HG03103 (cell line): ENCODE data around the gene HTRA1.

Experiments used
- ATAC-seq: cut with Tn5 transposase; IDR thresholded peaks from one replicate; pipeline ENCODE4 v1.9.1; 2021; ENCODE audit warnings: low read depth; ENCODE audit not compliant: unreplicated experiment

The HTRA1 gene

GRCh38 chr10:122471531-122472177 lies 10.3 kb downstream of the HTRA1 start:
- ATAC-seq: no peak

GRCh38 chr10:122473116-122473515 lies 11.8 kb downstream of the HTRA1 start:
- ATAC-seq: no peak

DNA sequence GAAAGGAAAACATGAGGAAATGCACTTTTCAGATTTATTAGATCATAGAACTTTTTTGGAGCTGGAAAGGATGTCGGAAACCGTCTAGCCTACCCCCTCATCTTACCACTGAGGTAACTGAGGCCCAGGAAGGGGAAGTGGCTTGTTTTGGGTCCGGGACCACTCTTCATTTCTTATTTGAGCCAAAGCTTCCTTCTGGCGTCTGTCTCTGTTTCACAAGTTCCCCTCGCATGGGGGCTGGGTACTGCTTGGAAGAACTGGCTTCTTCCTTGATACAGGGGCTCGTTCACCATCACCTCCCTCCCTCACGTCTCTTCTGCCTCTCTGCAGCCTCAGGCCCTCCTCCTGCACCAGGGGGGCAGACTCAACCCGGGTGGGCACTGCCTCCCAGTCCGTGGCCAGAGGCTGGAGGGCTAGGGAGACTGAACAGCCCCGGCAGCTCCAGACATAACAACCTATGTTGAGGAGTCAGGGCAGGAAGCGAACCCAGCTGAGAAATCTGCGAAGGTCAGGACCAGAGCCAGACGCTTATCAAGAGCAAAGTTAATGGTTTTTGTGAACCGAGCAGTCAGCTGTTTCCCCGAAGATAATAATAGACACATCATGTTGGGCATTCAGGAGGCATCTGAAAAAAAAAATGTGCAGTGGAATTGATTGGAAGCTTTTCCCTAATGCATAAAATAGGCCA lies 12.9 kb downstream of the HTRA1 start:
- ATAC-seq: no peak

DNA sequence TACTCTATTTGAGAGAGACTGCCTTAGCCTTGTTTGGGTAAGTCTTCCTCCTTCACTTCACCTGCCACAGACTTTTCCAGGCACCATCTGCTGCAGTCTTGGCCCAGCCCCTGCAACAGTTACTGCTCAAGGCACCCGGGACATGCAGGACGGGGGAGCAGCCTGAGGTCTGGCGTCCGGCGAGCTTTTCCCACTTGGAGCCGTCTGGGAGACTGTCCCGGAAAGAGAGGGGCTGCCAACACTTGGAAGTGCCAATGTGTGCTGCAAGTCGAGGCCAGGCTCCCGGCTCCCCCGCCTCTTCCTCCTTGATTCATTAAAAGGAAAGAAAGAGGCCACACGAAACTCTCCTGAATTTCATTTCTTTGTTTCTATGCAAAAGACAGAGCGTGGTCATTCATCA lies 13.7 kb downstream of the HTRA1 start:
- ATAC-seq: no peak

- no peak for ATAC-seq
Observed at GRCh38 chr10:122475591-122476332, 14.4 kb downstream of the HTRA1 start.

GRCh38 chr10:122476333-122476695 lies 15.0 kb downstream of the HTRA1 start:
- ATAC-seq: no peak

DNA sequence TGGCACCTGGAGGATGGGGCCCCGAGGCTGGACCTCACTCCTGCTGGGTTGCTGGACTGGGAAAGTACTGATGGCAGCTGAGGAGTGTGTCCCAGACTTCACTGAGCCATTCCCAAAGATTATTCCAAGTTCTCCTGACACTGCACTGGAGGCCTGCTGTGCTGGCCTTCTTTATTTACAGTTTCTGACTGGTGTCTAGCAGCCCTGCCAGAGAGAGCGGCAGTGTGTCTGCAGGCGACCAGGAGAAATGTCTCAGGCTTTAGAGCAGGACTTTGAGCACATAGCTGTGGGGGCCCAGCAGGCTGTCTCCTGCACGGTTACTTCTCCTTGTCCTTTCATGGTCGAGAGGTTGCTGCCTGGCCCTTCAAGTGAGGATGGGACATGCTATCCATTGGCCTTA lies 16.1 kb downstream of the HTRA1 start:
- ATAC-seq: no peak

- ATAC-seq: no peak
Observed at GRCh38 chr10:122478971-122479370, 17.6 kb downstream of the HTRA1 start.

GRCh38 chr10:122480146-122480833 lies 18.9 kb downstream of the HTRA1 start:
- no peak for ATAC-seq

DNA sequence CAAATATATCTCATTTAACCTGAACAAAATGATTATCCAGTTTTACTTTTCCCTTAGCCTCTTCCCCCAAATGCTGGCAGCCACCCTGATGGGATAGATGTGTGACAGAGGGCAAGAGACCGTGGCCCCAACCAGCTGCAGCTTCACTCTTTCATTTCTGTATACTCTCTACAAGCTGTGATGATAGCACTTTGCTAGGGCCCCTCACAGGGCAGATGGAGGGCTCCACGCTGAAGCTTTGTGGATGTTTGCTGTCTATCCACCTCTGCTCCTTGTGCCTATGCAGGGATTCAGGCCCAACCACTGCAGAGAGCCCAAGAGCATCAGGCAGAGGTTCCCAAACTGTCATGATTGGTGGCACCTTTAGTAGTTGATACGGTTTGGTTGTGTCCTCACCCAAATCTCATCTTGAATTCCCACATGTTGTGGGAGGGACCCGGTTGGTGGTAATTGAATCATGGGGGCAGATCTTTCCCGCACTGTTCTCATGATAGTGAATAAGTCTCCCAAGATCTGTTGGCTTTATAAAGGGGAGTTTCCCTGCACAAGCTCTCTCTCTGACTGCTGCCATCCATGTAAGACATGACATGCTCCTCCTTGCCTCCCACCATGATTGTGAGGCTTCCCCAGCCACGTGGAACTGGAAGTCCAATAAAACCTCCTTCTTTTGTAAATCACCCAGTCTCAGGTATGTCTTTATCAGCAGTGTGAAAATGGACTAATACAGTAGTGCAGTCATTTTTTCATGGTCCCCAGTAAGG lies 20.1 kb downstream of the HTRA1 start:
- ATAC-seq: no peak

DNA sequence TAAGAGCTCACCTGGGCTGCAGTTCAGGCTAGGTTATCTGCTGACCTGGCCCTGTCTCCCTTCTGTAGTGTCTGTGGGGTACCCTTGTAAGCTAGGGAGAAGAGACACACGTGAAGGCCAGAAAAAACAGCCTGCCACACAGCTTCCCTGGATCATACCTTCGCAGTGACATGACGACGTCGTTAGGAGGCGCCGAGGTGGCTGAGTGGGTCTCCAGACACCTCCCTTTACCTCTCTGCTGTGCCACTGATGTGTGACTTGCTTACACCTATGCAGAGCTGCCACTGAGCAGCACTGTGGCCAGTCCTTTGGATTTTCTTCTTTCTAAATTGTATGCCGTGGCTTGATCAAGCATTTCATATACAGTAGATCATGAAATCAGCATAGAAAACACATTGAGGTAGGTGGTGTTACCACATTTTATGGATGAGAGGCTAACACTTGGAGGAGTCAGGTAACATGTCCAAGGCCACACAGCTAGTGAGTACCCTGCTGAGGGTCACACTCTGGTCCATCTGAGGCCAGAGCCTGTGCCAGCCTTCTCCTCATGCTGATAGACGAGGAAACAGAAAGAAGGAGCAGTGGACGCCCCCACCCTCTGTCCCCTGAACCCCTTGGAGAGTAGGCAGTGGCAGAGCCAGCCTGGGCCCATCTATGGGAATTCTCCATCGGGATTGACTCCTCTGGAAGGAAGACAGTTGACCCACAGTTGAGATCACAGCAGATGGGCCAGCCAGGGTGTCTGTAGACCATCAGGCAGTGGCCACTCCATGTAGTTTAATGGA lies 23.1 kb downstream of the HTRA1 start:
- no peak for ATAC-seq

DNA sequence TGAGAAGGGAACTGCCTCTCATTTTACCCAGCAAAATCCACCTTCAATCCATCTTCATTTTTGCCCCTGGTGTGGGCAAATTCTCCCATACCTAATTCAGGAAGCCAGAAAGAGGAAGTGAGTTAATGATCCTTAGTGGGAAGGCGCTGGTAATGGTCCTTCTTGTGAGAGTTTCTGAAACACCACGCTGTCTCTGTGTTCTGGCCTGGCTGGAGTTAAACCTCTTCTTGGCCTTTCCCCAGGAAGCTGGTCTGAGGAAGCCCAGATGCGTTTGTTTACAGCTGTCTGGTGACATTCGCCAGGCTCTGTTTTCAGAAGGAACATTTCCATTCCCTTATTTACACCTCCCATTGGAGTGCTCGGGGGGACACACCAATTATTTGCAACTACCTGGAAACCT lies 24.3 kb downstream of the HTRA1 start:
- no peak for ATAC-seq

- ATAC-seq: no peak
Observed at GRCh38 chr10:122486406-122487080, 25.2 kb downstream of the HTRA1 start.

- ATAC-seq: no peak
Observed at GRCh38 chr10:122487174-122487765, 25.9 kb downstream of the HTRA1 start.

DNA sequence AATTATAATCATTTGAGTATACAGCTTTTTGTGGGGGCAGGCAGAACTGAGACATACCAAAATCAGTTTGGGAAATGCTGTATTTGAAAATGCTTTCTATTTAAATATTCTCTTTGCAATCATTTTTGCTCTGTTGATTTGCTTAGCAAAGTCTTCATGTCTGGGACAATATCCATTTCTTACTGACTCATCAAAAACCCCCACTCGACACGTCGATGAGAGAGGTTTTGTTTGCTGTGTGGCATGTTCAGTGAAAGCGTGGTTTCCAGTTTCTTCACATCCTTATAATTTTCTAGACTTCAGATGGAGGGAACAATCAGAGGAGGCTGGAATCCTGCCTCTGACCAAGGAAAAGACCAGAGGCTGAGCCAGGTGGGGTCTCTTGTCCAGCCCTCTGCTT lies 28.9 kb downstream of the HTRA1 start:
- ATAC-seq: no peak

DNA sequence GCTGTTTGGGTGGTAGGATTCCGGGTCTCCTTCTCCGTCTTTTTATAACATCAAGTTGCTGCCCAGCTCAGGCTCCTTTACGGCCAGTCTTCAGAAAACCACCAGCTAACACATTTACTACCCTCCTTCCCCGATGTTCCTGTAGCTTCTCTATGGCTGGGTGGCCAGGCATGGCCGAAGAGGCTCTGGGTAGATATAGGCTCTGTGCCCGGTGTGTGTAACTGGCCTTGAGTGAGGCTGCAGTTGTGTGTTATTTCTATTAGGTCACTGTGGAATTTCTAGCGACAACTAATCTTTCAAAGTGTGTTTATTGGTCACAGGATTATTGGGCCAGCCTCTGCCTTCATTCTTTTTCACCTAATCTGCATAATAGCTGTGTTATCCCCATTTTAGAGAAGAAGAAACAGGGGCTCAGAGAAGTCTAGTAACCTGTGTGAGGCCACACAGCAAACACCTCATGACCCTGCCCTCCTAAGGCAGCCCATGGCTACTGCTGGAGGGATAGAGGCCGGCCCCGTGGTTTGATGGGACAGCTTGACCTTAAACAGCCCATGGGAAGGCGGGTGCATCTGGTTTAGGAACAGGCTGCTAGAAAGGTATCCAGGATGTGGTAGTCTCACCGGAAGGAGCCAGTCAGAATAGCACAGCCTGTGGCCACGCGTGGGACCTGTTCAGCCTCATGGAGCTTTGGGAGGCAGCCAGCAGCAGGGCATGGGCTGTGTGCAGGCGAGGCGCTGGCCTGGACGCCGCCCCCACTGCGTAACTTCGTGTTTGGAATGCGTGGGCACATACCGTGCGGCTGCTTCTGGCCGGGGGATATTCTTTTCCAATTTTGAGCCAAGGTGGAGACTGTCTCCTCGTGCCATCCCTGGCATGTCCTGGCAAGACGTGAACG lies 29.7 kb downstream of the HTRA1 start:
- no peak for ATAC-seq

DNA sequence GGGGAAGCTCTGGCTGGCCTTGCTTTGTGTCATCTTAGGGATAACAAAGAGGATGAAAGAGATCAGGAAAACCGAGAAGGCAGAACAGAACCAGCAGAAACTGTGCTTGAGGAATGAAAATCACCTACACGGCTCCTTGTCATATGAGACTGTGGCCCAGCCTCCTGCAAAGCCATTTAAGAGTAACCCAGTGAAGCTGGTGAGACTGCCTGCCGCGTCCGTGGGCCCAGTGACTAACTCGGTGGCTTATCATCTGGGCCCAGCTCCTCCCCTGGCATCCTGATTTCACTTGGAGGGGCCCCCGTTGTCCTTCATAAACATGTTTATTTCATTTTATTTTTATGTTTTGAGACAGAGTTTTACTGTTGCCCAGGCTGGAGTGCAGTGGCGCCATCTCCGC lies 30.7 kb downstream of the HTRA1 start:
- no peak for ATAC-seq

- ATAC-seq: no peak
Observed at GRCh38 chr10:122492999-122493481, 31.7 kb downstream of the HTRA1 start.
